ENCODE results near the gene CCNC. TPM values are rescaled to one million over a fixed set of nuclear protein-coding genes. Genes with fewer than 3 reads are reported as not detected.

CCNC gene
- total and polyA plus RNA-seq, 2 of the 13 experiments (the other 11 are each of a cell fraction or from before 2014, with no cell fraction given), result 69.6 to 141 TPM

GRCh38 chr6:99520855-99521632 is 47.4 kb downstream of the CCNC start (continued):
- TF ChIP-seq, protein P1, sequence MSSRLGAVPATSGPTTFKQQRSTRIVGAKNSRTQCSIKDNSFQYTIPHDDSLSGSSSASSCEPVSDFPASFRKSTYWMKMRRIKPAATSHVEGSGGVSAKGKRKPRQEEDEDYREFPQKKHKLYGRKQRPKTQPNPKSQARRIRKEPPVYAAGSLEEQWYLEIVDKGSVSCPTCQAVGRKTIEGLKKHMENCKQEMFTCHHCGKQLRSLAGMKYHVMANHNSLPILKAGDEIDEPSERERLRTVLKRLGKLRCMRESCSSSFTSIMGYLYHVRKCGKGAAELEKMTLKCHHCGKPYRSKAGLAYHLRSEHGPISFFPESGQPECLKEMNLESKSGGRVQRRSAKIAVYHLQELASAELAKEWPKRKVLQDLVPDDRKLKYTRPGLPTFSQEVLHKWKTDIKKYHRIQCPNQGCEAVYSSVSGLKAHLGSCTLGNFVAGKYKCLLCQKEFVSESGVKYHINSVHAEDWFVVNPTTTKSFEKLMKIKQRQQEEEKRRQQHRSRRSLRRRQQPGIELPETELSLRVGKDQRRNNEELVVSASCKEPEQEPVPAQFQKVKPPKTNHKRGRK (CRISPR knock-in tag; IDR thresholded peaks at IDR 0.05), result no peak
- TF ChIP-seq ZNF20 (CRISPR knock-in tag; IDR thresholded peaks at IDR 0.05), result no peak
- TF ChIP-seq ATF7-NPFF (CRISPR knock-in tag; IDR thresholded peaks at IDR 0.05; ENCODE audit: low read depth), result 0 out of 2 replicates have a peak, but pooled peaks have one; percentile 39
- TF ChIP-seq TP53 (CRISPR knock-in tag; conservative IDR thresholded peaks at IDR 0.05), result no peak; the same call in 1 of the 2 replicates
- TF ChIP-seq ZNF264 (CRISPR knock-in tag; IDR thresholded peaks at IDR 0.05), result 0 out of 2 replicates have a peak, but pooled peaks have one; percentile 23
- no peak for TF ChIP-seq ZNF703 (CRISPR knock-in tag; IDR thresholded peaks at IDR 0.05; ENCODE audit: borderline replicate concordance)
- peak; percentile 90 for TF ChIP-seq BRD4 (CRISPR knock-in tag; IDR thresholded peaks at IDR 0.05)
- no peak for TF ChIP-seq SPEN (CRISPR knock-in tag; IDR thresholded peaks at IDR 0.05; ENCODE audit: low read depth)
- TF ChIP-seq DPF2 (CRISPR knock-in tag; IDR thresholded peaks at IDR 0.05; ENCODE audit: borderline replicate concordance, low read depth), result no peak
- no peak for TF ChIP-seq ZFP62 (CRISPR knock-in tag; IDR thresholded peaks at IDR 0.05)
- 0 out of 2 replicates have a peak, but pooled peaks have one; percentile 13 for TF ChIP-seq ZNF232 (CRISPR knock-in tag; IDR thresholded peaks at IDR 0.05; ENCODE audit: borderline replicate concordance)
- no peak for TF ChIP-seq ZNF260 (CRISPR knock-in tag; IDR thresholded peaks at IDR 0.05; ENCODE audit: borderline replicate concordance, low read depth)
- no peak; the same call in 1 of the 2 replicates for TF ChIP-seq THRA (CRISPR knock-in tag; IDR thresholded peaks at IDR 0.05; ENCODE audit: borderline replicate concordance)
- peak; percentile 53 for TF ChIP-seq RBM39 (IDR thresholded peaks at IDR 0.05; ENCODE audit: low read depth, low read length, poor library complexity, severe bottlenecking)
- TF ChIP-seq ZNF317 (CRISPR knock-in tag; IDR thresholded peaks at IDR 0.05), result 0 out of 2 replicates have a peak, but pooled peaks have one; percentile 42
- no peak for TF ChIP-seq ZEB1 (IDR thresholded peaks at IDR 0.05; ENCODE audit: insufficient replicate concordance, low read depth)
- TF ChIP-seq CHD4 (IDR thresholded peaks at IDR 0.05; ENCODE audit: borderline replicate concordance, low read length), result no peak
- TF ChIP-seq, protein P2, sequence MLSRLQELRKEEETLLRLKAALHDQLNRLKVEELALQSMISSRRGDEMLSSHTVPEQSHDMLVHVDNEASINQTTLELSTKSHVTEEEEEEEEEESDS (CRISPR knock-in tag; IDR thresholded peaks at IDR 0.05; ENCODE audit: borderline replicate concordance), result peak; percentile 38; the same call in 1 of the 2 replicates
- no peak for TF ChIP-seq NFE2 (CRISPR knock-in tag; IDR thresholded peaks at IDR 0.05)
- TF ChIP-seq MLXIP (CRISPR knock-in tag; IDR thresholded peaks at IDR 0.05; ENCODE audit: borderline replicate concordance), result no peak
- 0 out of 2 replicates have a peak, but pooled peaks have one; percentile 23 for TF ChIP-seq SP5 (CRISPR knock-in tag; IDR thresholded peaks at IDR 0.05; ENCODE audit: borderline replicate concordance, low read depth)
- TF ChIP-seq ZNF615 (CRISPR knock-in tag; IDR thresholded peaks at IDR 0.05; ENCODE audit: borderline replicate concordance), result no peak
- TF ChIP-seq ZNF367 (CRISPR knock-in tag; IDR thresholded peaks at IDR 0.05; ENCODE audit: borderline replicate concordance), result 0 out of 2 replicates have a peak, but pooled peaks have one; percentile 26
